Mammary epithelial cell (primary cell): Measurements from ENCODE around the gene ARHGAP26.

Source experiments
- CTCF ChIP-seq, 2 donors: IDR thresholded peaks in 1 of 2; conservative IDR thresholded peaks in 1 of 2; 2 replicates each; pipeline ENCODE4 v1.5.1; 2011 to 2012; ENCODE audit warnings: inconsistent platforms in 2 of 2, low read length in 2 of 2, mild to moderate bottlenecking in 2 of 2, control low read depth in 1 of 2, low read depth in 1 of 2; ENCODE audit not compliant: insufficient read depth in 1 of 2; ENCODE audit errors: extremely low read depth in 1 of 2
- EZH2 ChIP-seq: IDR thresholded peaks from 2 replicates; pipeline ENCODE4 v1.6.1; 2012; ENCODE audit warnings: low read length, inconsistent platforms, borderline replicate concordance

- TF ChIP-seq CTCF (conservative IDR thresholded peaks at IDR 0.05 in 1 of 2, IDR thresholded peaks at IDR 0.05 in 1 of 2; ENCODE audit: extremely low read depth in 1 of 2, insufficient read depth in 1 of 2, low read depth in 1 of 2, low read length in 2 of 2) (peak in 1 of 2 donors; percentile 6), EZH2 (no peak)
Observed at GRCh38 chr5:143008809-143009521, 238.8 kb downstream of the ARHGAP26 start.
